Measurements from ENCODE around the gene ALK. TPM values are rescaled to one million over a fixed set of nuclear protein-coding genes. Genes with fewer than 3 reads are reported as not detected.

Gene ALK
- total RNA-seq, 2 donors from 2014 or later = 0.16 to 0.26 TPM

GRCh38 chr2:29761278-29761677 is 160.1 kb downstream of the ALK start:
- no peak for TF ChIP-seq CTCF (IDR thresholded peaks at IDR 0.05)
- H3K9me3 ChIP-seq = no peaks in the 10 kb centered on the region
- no peaks in the 10 kb centered on the region for H3K4me1 ChIP-seq
- H3K36me3 ChIP-seq = no peaks in the 10 kb centered on the region
- DNase-seq (ENCODE audit: low spot score) = no peak
- no peak overlapping the region for H3K27ac ChIP-seq
- no peak overlapping the region for H3K4me3 ChIP-seq
- no peaks in the 10 kb centered on the region for H3K27me3 ChIP-seq

GRCh38 chr2:29760008-29760407 is 161.4 kb downstream of the ALK start:
- Histone ChIP-seq H3K4me3 (no peak overlapping the region), H3K4me1 (no peaks in the 10 kb centered on the region), H3K36me3 (no peaks in the 10 kb centered on the region), H3K9me3 (no peaks in the 10 kb centered on the region), H3K27ac (no peak overlapping the region), H3K27me3 (no peaks in the 10 kb centered on the region)
- TF ChIP-seq CTCF (IDR thresholded peaks at IDR 0.05) = no peak
- DNase-seq (ENCODE audit: low spot score) = no peak

GRCh38 chr2:29759360-29759759 is 162.0 kb downstream of the ALK start:
- no peaks in the 10 kb centered on the region for H3K36me3 ChIP-seq
- no peak overlapping the region for H3K27ac ChIP-seq
- no peak for TF ChIP-seq CTCF (IDR thresholded peaks at IDR 0.05)
- H3K4me3 ChIP-seq = no peak overlapping the region
- no peaks in the 10 kb centered on the region for H3K27me3 ChIP-seq
- no peaks in the 10 kb centered on the region for H3K4me1 ChIP-seq
- no peaks in the 10 kb centered on the region for H3K9me3 ChIP-seq
- no peak for DNase-seq (ENCODE audit: low spot score)

GRCh38 chr2:29755829-29756228 is 165.6 kb downstream of the ALK start:
- H3K4me3 ChIP-seq = no peak overlapping the region
- DNase-seq (ENCODE audit: low spot score) = no peak
- no peak for TF ChIP-seq CTCF (IDR thresholded peaks at IDR 0.05)
- no peaks in the 10 kb centered on the region for H3K4me1 ChIP-seq
- no peak overlapping the region for H3K27ac ChIP-seq
- no peaks in the 10 kb centered on the region for H3K9me3 ChIP-seq
- no peaks in the 10 kb centered on the region for H3K27me3 ChIP-seq
- H3K36me3 ChIP-seq = no peaks in the 10 kb centered on the region

- H3K27me3 ChIP-seq = no peaks in the 10 kb centered on the region
- no peaks in the 10 kb centered on the region for H3K9me3 ChIP-seq
- no peak overlapping the region for H3K4me3 ChIP-seq
- no peaks in the 10 kb centered on the region for H3K4me1 ChIP-seq
- no peaks in the 10 kb centered on the region for H3K36me3 ChIP-seq
- no peak for TF ChIP-seq CTCF (IDR thresholded peaks at IDR 0.05)
- no peak overlapping the region for H3K27ac ChIP-seq
- no peak for DNase-seq (ENCODE audit: low spot score)
Observed at GRCh38 chr2:29755233-29755632, 166.2 kb downstream of the ALK start.

- Histone ChIP-seq H3K4me3 (no peak overlapping the region), H3K27me3 (no peaks in the 10 kb centered on the region), H3K9me3 (no peaks in the 10 kb centered on the region), H3K27ac (no peak overlapping the region), H3K36me3 (no peaks in the 10 kb centered on the region), H3K4me1 (no peaks in the 10 kb centered on the region)
- no peak for TF ChIP-seq CTCF (IDR thresholded peaks at IDR 0.05)
- no peak for DNase-seq (ENCODE audit: low spot score)
Observed at GRCh38 chr2:29753671-29754444, 167.5 kb downstream of the ALK start.

Data from right atrium auricular region (tissue), 2 donors.